ENCODE measurements around the gene EFNA1.

GRCh38 chr1:155130272-155131006, 2.8 kb downstream of the EFNA1 start:
- TF ChIP-seq EZH2 (IDR thresholded peaks at IDR 0.05; ENCODE audit: borderline replicate concordance, insufficient read depth, low read length, poor library complexity, severe bottlenecking): no peak
- no peak for TF ChIP-seq CTCF (IDR thresholded peaks at IDR 0.05; ENCODE audit: poor library complexity, severe bottlenecking)
- no peak for TF ChIP-seq EP300 (conservative IDR thresholded peaks at IDR 0.05; ENCODE audit: poor library complexity, severe bottlenecking)
- TF ChIP-seq REST (IDR thresholded peaks at IDR 0.05; ENCODE audit: borderline replicate concordance): no peak
- no peak for TF ChIP-seq POLR2AphosphoS5 (IDR thresholded peaks at IDR 0.05)
- no peak for TF ChIP-seq TAF1 (IDR thresholded peaks at IDR 0.05; ENCODE audit: low read depth)
- TF ChIP-seq MXI1 (conservative IDR thresholded peaks at IDR 0.05; ENCODE audit: poor library complexity, severe bottlenecking): no peak
- no peak for TF ChIP-seq SMC3 (conservative IDR thresholded peaks at IDR 0.05; ENCODE audit: poor library complexity)

Data from neural cell (in vitro differentiated cells).